CD14-positive monocyte (primary cell): Measurements from ENCODE around the gene GIT1. TPM values are rescaled to one million over a fixed set of nuclear protein-coding genes. Genes with fewer than 3 reads are reported as not detected.

Source experiments
- DNase-seq, 3 donors: peaks; one replicate each; pipeline ENCODE4 v3.0.0-alpha.2; 2011 to 2022
- H2AFZ ChIP-seq: 2 replicates; pipeline ENCODE4 v1.6.0; 2012; ENCODE audit warnings: mild to moderate bottlenecking, low read depth, low read length, inconsistent platforms; ENCODE audit not compliant: insufficient read depth, poor library complexity, severe bottlenecking
- H3K27ac ChIP-seq, 2 donors: 1 replicate in 1 of 2; 2 replicates in 1 of 2; pipeline ENCODE4 v1.5.1; 2012 to 2013; ENCODE audit warnings: low read length in 2 of 2, control low read depth in 1 of 2, inconsistent platforms in 1 of 2, low read depth in 1 of 2, mild to moderate bottlenecking in 1 of 2
- H3K27me3 ChIP-seq, 2 donors: one replicate each; pipeline versions ENCODE4 v1.6.0 to v1.6.1; 2011 to 2013; ENCODE audit warnings: low read length in 2 of 2; ENCODE audit not compliant: control insufficient read depth in 2 of 2, insufficient read depth in 2 of 2
- H3K36me3 ChIP-seq, 2 donors: replicated peaks in 1 of 2; 1 replicate in 1 of 2; 2 replicates in 1 of 2; pipeline versions ENCODE4 v1.5.1 to v1.6.1; 2012 to 2013; ENCODE audit warnings: low read length in 2 of 2, control low read depth in 1 of 2, inconsistent platforms in 1 of 2, mild to moderate bottlenecking in 1 of 2; ENCODE audit not compliant: insufficient read depth in 2 of 2, control insufficient read depth in 1 of 2
- H3K4me1 ChIP-seq, 2 donors: 1 replicate in 1 of 2; 2 replicates in 1 of 2; pipeline versions ENCODE4 v1.5.1 to v1.6.1; 2012 to 2013; ENCODE audit warnings: low read length in 2 of 2, control low read depth in 1 of 2, inconsistent platforms in 1 of 2, mild to moderate bottlenecking in 1 of 2, moderate library complexity in 1 of 2; ENCODE audit not compliant: insufficient read depth in 2 of 2, control insufficient read depth in 1 of 2
- H3K4me2 ChIP-seq: replicated peaks from 2 replicates; pipeline ENCODE3; 2012; ENCODE audit warnings: low read length, moderate library complexity, mild to moderate bottlenecking; ENCODE audit not compliant: poor library complexity, severe bottlenecking; ENCODE audit errors: extremely low read depth
- H3K4me3 ChIP-seq, 3 experiments: fragments of 200-600 bp in 1 of 3; sonication (generic) in 1 of 3; replicated peaks in 1 of 3; 1 replicate in 2 of 3; 2 replicates in 1 of 3; pipeline ENCODE4 v1.5.1; 2011 to 2013; ENCODE audit warnings: low read length in 3 of 3, mild to moderate bottlenecking in 3 of 3, control low read depth in 2 of 3, low read depth in 2 of 3, inconsistent platforms in 1 of 3, moderate library complexity in 1 of 3
- H3K79me2 ChIP-seq: 2 replicates; pipeline ENCODE4 v1.6.0; 2012; ENCODE audit warnings: mild to moderate bottlenecking, control low read depth, inconsistent platforms, low read length, moderate library complexity; ENCODE audit not compliant: insufficient read depth
- H3K9ac ChIP-seq: 2 replicates; pipeline ENCODE4 v1.6.0; 2017; ENCODE audit warnings: low read length, mild to moderate bottlenecking; ENCODE audit not compliant: insufficient read depth, poor library complexity, severe bottlenecking
- H3K9me3 ChIP-seq, 2 donors: replicated peaks in 1 of 2; 1 replicate in 1 of 2; 2 replicates in 1 of 2; pipeline versions ENCODE4 v1.5.1 to v1.6.1; 2012 to 2013; ENCODE audit warnings: low read length in 2 of 2, control low read depth in 1 of 2; ENCODE audit not compliant: control insufficient read depth in 1 of 2, insufficient read depth in 1 of 2
- H4K20me1 ChIP-seq: 2 replicates; pipeline ENCODE4 v1.6.0; 2012; ENCODE audit warnings: mild to moderate bottlenecking, low read length, control low read depth, moderate library complexity; ENCODE audit not compliant: insufficient read depth
- H3K27ac Mint-ChIP-seq, 7 donors: one replicate each; pipeline ENCODE4 v1.8.0; 2020; ENCODE audit warnings: mild to moderate bottlenecking in 7 of 7, mixed read lengths in 7 of 7, moderate library complexity in 6 of 7, inconsistent platforms in 2 of 7
- H3K27me3 Mint-ChIP-seq, 3 donors: one replicate each; pipeline ENCODE4 v1.8.0; 2021 to 2022; ENCODE audit warnings: low read depth in 3 of 3, mild to moderate bottlenecking in 3 of 3, mixed read lengths in 3 of 3, moderate library complexity in 3 of 3, inconsistent platforms in 1 of 3
- H3K36me3 Mint-ChIP-seq, 2 donors: one replicate each; pipeline ENCODE4 v1.8.0; 2020; ENCODE audit warnings: mixed read lengths in 2 of 2, inconsistent platforms in 1 of 2, mild to moderate bottlenecking in 1 of 2
- H3K4me1 Mint-ChIP-seq: one replicate; pipeline ENCODE4 v1.8.0; 2020; ENCODE audit warnings: mild to moderate bottlenecking, mixed read lengths
- H3K4me3 Mint-ChIP-seq, 2 donors: one replicate each; pipeline ENCODE4 v1.8.0; 2020; ENCODE audit warnings: mild to moderate bottlenecking in 2 of 2, mixed read lengths in 2 of 2, moderate library complexity in 1 of 2
- H3K9me3 Mint-ChIP-seq, 7 donors: one replicate each; pipeline ENCODE4 v1.8.0; 2020 to 2022; ENCODE audit warnings: mixed read lengths in 7 of 7, mild to moderate bottlenecking in 6 of 7, moderate library complexity in 6 of 7, inconsistent platforms in 2 of 7
- CTCF ChIP-seq: fragments of 200-600 bp; IDR thresholded peaks from one replicate; pipeline ENCODE4 v1.8.0; 2022; ENCODE audit warnings: antibody characterized with exemption, mild to moderate bottlenecking
- WGBS: methylation state at CpG from one replicate; pipeline ENCODE4 v1.1.5; 2013; ENCODE audit warnings: missing lambda C conversion rate; ENCODE audit not compliant: insufficient coverage; 5-methylcytosine and 5-hydroxymethylcytosine counted together
- intact Hi-C, 2 donors: fragments of 100-400 bp; cut with micrococcal nuclease; formaldehyde crosslinking; loops; one replicate each; pipeline versions ENCODE4 v1.15.0 to v1.15.1; 2023
- polyA plus RNA-seq, 3 donors: library from polyadenylated mRNA; depleted of rRNA in 1 of 3; unstranded in 2 of 3; stranded (reverse) in 1 of 3; fragments of 300-500 nt in 2 of 3; fragments of >200 nt in 1 of 3; fragmentation: Illumina TruSeq in 2 of 3; gene quantifications; 1 replicate in 2 of 3; 2 replicates in 1 of 3; pipeline ENCODE4 v1.2.3, GENCODE V29; 2012 to 2021

GIT1 gene
- polyA plus RNA-seq, 3 donors = 3.1 to 41.7 (median 4.4) TPM

GRCh38 chr17:29607557-29608195 is 18.2 kb upstream of the GIT1 start:
- no peaks in the 10 kb centered on the region for H3K4me1 Mint-ChIP-seq
- H3K27me3 Mint-ChIP-seq = peaks cover 5 to 8% (median 7%) of the 10 kb centered on the region in 3 donors
- H3K27ac ChIP-seq = no peak overlapping the region
- intact Hi-C loops = no loop called here
- no peaks in the 10 kb centered on the region for H3K9me3 Mint-ChIP-seq
- no peaks in the 10 kb centered on the region for H3K36me3 ChIP-seq
- no peak overlapping the region for H3K4me3 Mint-ChIP-seq
- H3K27ac Mint-ChIP-seq = no peak overlapping the region
- no peaks in the 10 kb centered on the region for H4K20me1 ChIP-seq
- no peak overlapping the region for H3K4me3 ChIP-seq
- 98% methylated on average over 23 of the region's 29 CpGs for WGBS
- peaks cover 0 to 2% of the 10 kb centered on the region in 2 donors for H3K4me1 ChIP-seq
- TF ChIP-seq CTCF = no peak
- peaks cover 0 to 6% of the 10 kb centered on the region in 2 donors for H3K27me3 ChIP-seq
- H3K36me3 Mint-ChIP-seq = no peaks in the 10 kb centered on the region
- no peak overlapping the region for H2AFZ ChIP-seq
- DNase-seq = no peak
- H3K4me2 ChIP-seq = no peak overlapping the region
- H3K9me3 ChIP-seq = no peaks in the 10 kb centered on the region
- H3K9ac ChIP-seq = no peak overlapping the region
- no peaks in the 10 kb centered on the region for H3K79me2 ChIP-seq

- no peak overlapping the region for H3K27ac ChIP-seq
- TF ChIP-seq CTCF = no peak
- no peak for DNase-seq
- no peak overlapping the region for H3K9ac ChIP-seq
- Mint-ChIP-seq H3K4me1 (no peaks in the 10 kb centered on the region), H3K36me3 (no peaks in the 10 kb centered on the region), H3K9me3 (no peaks in the 10 kb centered on the region), H3K27me3 (peaks cover 3 to 10% (median 7%) of the 10 kb centered on the region in 3 donors), H3K4me3 (no peak overlapping the region), H3K27ac (no peak overlapping the region)
- H3K4me2 ChIP-seq = no peak overlapping the region
- no peaks in the 10 kb centered on the region for H3K27me3 ChIP-seq
- no peak overlapping the region for H2AFZ ChIP-seq
- 94% methylated on average over 2 of the region's 6 CpGs for WGBS
- H3K4me3 ChIP-seq = no peak overlapping the region
- no peaks in the 10 kb centered on the region for H3K9me3 ChIP-seq
- no peaks in the 10 kb centered on the region for H3K79me2 ChIP-seq
- H4K20me1 ChIP-seq = no peaks in the 10 kb centered on the region
- intact Hi-C loops = no loop called here
- no peaks in the 10 kb centered on the region for H3K36me3 ChIP-seq
- H3K4me1 ChIP-seq = no peaks in the 10 kb centered on the region
Measured at GRCh38 chr17:29603109-29603674, 13.7 kb upstream of the GIT1 start.
